Hypothalamus (tissue), 51 donors: ENCODE measurements around the gene MRGPRX1.
"Not testable (repeated sequence)": the region's sequence is repeated elsewhere in the genome, so short reads cannot be mapped to it uniquely, and the experiment has no call there.

ENCODE experiments used
- DNase-seq, 51 donors: peaks; one replicate each; lab custom pipeline; 2025; lab: John Stamatoyannopoulos, UW

Gene MRGPRX1

DNA sequence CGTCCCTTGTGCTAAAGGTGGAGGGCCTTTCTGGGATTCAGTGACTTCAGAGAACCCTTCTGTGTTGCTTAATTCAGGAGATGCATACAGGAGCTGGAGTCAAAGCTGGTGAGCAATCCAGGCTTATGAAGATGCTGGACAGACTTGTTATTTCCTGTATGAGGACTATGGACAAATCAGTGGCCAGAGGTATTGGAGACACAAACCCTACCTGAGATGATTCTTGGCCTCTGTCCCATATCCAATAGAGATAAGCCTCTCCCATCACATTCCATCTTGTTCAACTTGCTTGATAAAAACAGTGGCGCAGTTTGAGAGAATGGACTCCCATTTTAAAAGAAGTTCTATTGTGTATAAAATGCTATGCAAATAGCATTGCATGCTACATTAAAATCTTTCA lies at the start of gene MRGPRX1:
TSS of gene MRGPRX1 (minus strand) at position 101 of the 400 bp plus-strand sequence. CDS start 4,630 bp downstream, outside the sequence.
- no peak for DNase-seq

DNA sequence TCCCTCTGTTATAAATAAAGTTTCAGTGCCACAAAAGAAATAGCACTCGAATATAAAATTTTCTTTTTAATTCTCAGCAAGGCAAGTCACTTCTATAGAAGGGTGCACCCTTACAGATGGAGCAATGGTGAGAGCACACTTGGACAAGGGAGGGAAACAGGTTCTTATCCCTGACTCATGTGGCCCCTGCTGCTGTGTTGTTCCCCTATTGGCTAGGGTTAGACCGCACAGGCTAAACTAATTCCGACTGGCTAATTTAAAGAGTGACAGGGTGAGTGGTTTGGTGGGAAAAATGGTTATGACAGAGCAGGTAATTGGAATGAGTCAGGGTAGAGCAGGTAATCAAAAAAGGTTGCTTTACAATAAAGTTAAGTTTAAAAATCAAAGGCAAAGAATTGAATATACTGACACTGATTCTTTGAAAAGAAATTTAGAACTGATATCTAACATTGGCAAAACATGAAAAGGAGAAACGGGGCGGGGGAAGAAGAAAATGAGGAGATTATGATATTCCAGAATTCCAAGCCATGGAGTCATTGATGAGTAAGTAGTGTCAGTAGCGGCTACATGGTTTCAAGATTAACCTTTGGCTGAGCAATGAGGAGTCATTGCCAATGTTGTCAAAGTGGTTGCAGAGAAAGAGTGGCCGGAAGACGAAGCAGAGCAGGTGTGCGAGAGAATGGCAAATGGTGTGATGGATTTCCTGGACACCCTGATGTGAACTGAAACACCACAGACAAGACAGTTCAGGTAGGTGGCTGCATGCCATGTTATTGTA lies 48.4 kb upstream of the MRGPRX1 start:
- DNase-seq, result no peak

DNA sequence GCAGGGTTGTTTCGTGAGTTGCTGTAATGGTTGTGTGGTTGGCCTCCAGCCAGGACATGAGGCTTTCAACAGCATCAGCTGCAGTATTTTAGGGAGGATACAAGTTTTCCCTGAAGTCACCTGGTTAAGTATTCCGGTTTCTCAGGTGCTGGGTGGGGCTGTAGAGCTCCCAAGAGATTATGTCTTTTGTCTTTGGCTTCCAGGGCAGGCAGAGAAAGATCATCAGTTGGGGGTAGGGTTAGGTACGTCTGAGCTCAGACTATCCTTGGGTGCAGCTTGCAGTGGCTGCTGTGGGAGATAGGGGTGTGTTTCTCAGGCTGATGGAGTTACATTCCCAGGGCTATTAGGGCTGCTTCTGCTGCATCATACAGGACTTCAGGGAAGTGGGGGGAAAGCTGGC lies 47.5 kb upstream of the MRGPRX1 start:
- DNase-seq, result no peak

DNA sequence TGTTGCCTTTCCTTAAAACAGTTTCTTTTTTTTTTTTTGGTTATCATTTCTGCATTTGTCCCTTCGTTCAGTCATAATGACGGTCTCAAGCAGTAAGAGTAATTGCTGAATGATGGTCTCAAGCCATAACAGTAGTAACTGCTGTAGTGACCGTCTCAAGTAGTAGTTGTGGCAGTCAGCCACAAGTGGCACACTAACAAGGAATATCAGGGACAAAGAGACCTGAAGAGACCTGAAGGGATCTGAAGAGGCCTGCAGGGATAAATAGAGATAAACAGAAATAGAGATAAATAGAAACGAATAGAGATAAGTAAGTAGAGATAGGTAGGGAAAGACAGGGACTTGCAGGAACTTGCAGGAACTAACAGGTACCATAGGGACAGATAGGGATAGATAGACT lies 42.7 kb upstream of the MRGPRX1 start:
- DNase-seq, result no peak

DNA sequence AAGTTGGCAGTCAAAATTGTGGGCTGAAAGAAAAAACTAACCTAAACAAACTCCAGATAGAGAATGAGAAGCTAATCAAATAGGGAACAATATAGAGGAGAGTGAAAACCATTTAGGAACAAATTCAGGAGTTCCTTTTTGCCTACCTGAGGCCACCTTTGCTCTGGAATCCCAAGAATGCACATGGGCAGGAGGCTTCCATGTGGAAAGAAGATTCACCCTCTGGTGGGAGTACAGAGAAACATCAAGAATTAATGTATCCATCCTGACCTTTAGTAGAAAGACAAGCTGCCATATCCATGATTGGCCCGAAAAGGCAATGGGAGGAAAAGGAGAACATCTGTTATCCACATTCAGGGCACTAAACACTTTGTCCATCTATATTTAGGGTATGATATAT lies 35.0 kb upstream of the MRGPRX1 start:
- no peak for DNase-seq

DNA sequence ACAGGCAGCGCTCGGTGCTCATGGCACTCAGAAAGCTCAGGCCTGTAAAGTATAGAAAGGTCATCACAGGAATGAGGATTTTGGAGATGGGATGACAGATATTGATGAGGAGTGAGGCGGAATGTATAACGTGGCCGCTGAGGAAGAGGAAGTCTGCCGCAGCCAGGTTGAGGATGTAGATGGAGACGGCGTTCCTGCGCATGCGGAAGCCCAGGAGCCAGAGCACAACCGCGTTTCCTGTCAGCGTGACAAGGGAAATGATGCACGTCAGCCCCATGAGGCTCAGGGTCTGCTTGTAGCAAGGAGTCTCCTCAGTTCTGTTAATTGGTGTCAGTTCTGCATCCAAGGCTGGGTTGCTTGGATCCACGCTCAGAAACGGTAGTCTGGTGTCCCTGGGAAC lies 33.1 kb upstream of the MRGPRX1 start:
- no peak for DNase-seq

DNA sequence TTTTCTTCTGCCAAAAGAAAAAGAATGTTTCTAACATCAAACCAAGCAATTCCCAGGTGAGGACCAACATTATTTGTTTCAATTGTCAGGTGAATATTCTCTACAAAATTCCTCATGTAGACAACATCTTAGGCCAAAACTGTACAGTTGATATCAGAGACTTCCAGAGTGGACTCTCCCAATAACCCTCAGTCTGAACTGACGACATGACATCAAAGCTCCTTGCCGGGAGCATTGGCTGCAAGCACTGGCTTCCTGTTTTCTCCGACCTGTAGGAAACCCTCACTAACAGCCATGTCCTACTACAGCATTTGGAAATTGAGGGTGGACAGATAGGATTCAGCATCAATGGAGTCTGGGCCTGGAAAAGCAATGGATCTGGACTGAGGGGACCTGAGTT lies 30.5 kb upstream of the MRGPRX1 start:
- no peak for DNase-seq

DNA sequence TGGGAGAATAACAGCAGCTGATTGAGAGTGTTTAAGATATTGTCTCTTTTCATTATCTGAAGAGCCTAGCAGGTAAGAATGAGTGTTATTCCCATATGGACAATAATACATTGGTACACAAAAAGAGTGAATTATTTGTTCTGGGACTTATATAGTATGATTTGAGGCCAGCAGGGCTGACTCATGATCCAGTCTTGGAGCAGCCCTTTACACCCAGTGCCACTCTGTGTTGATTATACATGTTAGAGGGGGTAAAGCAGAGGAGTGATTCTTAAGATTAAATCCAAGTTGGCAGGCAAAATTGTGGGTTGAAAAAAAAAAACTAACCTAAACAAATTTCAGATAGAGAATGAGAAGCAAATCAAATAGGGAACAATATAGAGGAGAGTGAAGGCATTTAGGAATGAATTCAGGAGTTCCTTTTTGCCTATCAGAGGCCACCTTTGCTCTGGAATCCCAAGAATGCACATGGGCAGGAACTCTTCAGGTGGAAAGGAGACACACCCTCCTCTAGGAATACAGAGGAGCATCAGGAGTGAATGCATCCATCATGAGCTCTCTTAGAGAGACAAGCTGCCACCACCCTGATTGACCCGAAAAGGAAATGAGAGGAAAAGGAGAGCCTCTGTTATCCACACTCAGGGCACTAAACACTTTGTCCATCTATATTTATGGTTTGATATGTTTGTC lies 19.2 kb upstream of the MRGPRX1 start:
- DNase-seq, result no peak

DNA sequence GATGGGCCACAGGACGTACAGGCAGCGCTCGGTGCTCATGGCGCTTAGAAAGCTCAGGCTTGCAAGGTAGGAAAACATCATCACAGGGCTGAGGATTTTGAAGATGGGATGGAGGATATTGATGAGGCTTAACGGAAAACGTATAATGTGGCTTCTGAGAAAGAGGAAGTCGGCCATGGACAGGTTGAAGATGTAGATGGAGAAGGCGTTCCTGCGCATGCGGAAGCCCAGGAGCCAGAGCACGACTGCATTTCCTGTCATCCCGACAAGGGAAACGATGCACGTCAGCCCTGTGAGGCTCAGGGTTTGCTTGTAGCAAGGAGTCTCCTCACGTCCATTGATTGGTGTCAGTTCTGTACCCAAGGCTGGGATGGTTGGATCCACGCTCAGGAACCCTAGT lies 17.4 kb upstream of the MRGPRX1 start:
- no peak for DNase-seq

DNA sequence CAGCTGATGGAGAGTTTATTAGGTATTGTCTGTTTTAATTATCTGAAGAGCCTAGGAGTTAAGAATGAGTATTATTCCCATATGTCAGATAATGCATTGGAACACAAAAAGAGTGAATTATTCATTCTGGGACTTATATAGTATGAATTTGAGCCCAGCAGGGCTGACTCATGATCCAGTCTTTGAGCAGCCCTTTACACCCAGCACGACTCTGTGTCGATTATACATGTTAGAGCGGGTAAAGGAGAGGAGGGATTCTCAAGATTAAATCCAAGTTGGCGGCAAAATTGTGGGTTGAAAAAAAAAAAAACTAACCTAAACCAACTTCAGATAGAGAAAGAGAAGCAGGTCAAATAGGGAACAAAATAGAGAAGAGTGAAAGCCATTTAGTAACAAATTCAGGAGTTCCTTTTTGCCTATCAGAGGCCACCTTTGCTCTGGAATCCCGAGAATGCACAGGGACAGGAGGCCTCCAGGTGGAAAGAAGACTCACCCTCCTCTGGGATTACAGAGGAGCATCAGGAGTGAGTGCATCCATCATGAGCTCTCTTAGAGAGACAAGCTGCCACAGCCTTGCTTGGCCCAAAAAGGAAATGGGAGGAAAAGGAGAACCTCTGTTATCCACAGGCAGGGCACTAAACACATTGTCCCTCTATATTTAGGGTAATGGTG lies 3.1 kb downstream of the MRGPRX1 start:
- no peak for DNase-seq

DNA sequence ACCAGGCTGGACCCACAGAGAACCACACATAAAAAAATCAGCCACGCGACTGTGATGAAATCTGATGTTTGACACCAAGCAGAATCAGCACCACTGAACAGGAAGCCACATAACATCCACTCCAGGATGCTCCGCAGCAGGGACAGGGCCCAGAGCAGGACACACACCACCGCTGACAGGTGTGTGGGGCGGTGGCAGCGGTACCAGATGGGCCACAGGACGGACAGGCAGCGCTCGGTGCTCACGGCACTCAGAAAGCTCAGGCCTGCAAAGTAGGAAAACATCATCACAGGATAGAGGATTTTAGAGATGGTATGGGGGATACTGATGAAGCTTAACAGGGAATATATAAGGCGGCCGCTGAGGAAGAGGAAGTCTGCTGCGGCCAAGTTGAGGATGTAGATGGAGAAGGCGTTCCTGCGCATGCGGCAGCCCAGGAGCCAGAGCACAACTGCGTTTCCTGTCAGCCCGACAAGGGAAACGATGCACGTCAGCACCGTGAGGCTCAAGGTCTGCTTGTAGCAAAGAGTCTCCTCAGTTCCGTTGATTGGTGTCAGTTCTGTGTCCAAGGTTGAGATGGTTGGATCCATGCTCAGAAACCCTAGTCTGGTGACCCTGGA lies 4.9 kb downstream of the MRGPRX1 start:
- no peak for DNase-seq

DNA sequence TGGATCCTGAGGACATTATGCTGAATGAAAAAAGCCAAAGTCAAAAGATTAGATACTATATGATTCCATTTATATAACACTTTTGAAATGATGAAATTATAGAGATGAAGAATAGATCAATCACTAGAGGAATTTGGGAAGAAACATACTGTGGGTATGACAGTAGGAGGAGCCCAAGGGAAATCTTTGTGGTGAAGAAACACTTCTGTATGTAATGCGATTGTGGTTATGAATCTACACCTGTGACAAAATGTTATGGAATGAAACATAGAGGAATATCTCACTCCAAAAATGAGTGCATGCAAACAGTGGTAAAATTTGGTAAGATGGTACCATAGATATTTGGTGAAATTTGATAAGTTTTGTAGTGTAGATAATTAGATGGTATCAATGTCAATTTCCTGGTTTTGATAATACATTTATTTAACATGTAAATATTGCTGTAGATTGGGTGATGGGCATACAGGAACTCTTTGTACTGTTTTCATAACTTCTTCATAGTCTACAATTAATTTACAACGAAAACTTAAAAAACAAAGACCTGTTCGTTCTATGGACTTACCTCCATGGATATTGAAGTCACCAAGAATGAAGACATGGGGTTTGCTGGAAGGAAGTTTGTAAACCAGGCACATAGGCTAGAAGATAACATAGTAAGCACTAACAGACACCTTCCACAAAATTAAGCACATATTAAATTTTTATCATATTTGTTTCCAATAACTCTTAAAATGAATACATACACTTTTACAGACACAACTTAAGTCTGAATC lies 11.5 kb downstream of the MRGPRX1 start:
- no peak for DNase-seq

DNA sequence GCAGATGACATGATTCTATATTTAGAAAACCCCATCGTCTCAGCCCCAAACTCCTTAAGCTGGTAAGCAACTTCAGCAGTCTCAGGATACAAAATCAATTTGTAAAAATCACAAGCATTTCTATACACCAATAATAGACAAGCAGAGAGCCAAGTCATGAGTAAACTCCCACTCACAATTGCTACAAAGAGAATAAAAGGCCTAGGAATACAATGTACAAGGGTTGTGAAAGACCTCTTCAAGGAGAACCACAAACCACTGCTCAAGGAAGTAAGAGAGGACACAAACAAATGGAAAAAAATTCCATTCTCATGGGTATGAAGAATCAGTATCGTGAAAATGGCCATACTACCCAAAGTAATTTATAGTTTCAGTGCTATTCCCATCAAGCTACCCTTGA lies 13.8 kb downstream of the MRGPRX1 start:
- not testable (repeated sequence) for DNase-seq

DNA sequence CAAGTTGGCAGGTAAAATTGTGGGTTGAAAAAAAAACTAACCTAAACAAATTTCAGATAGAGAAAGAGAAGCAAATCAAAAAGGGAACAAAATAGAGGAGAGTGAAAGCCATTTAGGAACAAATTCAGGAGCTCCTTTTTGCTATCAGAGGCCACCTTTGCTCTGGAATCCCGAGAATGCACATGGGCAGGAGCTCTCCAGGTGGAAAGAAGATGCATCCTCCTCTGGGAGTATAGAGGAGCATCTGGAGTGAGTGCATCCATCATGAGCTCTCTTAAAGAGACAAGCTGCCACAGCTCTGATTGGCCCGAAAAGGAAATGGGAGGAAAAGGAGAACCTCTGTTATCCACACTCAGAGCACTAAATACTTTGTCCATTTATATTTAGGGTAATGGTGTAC lies 26.3 kb downstream of the MRGPRX1 start:
- no peak for DNase-seq

DNA sequence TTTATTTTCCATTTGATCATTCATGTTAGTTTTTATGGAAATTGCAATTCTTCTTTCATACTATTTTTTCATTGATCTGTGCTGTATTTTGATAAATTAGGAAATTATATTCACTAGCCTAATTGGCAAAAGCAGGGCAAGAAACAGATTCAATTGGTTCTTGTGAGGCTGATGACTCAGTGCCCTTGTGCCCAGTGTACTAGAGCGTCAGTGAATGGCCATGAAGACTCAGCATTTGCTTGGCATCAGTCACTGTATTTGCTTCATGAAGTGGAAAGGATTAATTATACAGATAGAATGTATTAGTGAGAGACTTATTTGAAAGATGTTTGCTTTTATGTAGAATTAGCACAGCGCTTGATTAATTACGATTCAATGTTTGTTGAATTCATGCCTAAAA lies 31.8 kb downstream of the MRGPRX1 start:
- DNase-seq, result peak in 4 of 51 donors; percentile 1 to 12 (median 4)

DNA sequence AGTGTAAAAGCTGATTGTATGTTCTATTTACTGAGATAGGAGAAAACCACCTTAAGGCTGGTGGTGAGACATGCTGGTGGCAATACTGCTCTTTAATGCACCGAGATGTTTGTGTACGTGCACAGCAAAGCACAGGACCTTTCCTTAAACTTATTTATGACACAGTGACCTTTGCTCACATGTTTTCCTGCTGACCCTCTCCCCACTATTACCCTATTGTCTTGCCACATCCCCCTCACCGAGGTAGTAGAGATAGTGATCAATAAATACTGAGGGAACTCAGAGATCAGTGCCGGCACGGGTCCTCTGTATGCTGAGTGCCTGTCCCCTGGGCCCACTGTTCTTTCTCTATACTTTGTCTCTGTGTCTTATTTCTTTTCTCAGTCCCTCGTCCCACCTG lies 38.6 kb downstream of the MRGPRX1 start:
- DNase-seq, result not testable (repeated sequence)

DNA sequence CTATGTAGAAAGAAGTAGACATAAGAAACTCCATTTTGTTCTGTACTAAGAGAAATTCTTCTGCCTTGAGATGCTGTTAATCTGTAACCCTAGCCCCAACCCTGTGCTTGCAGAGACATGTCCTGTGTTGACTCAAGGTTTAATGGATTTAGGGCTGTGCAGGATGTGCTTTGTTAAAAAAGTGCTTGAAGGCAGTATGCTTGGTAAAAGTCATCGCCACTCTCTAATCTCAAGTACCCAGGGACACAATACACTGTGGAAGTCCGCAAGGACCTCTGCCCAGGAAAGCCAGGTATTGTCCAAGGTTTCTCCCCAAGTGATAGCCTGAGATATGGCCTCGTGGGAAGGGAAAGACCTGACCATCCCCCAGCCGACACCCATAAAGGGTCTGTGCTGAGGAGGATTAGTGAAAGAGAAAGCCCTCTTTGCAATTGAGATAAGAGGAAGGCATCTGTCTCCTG lies 39.0 kb downstream of the MRGPRX1 start:
- not testable (repeated sequence) for DNase-seq

DNA sequence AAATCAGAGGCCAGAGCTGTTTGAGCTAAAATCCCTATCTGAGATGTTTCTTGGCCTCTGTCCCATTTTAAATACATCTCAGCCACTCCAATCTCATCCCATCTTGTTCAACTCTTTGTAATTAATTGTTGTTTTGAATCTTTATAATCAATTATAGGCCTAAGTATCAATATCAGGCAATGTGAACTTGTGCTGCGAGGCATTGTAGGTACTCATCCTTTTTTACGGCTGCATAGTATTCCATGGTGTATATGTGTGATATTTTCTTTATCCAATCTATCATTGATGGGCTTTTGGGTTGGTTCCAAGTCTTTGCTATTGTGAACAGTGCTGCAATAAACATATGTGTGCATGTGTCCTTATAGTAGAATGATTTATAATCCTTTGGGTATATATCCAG lies 47.5 kb downstream of the MRGPRX1 start:
- not testable (repeated sequence) for DNase-seq

DNA sequence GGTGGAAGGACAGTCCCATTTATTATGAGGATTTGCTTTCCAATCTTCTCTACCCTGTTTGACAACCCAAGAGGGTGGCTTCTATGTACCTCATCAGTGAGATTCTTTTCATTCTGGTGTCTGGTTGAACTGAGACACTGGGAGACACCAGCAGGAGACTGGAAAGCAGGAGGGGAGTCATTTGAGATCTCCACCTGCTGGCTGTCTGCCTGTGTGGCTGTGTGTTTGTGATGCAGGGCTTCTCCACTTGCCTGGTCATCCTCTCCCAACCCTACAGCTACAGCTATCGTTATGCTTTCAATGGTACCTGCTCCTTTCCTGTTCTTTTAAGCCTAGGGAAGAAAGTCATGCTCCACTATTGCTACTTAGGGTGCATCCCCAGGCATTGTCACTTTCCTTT lies 48.6 kb downstream of the MRGPRX1 start:
- no peak for DNase-seq
